NB4 (cell line): ENCODE results near the gene TBXAS1.

ENCODE experiments used
- DNase-seq: peaks from one replicate; pipeline ENCODE4 v3.0.0; 2010; ENCODE audit warnings: low read depth
- H3K4me3 ChIP-seq: one replicate; pipeline ENCODE4 v1.5.1; 2011; ENCODE audit warnings: mild to moderate bottlenecking, low read depth, low read length, moderate library complexity
- MYC ChIP-seq: IDR thresholded peaks from 2 replicates; pipeline ENCODE4 v1.6.1; 2011; ENCODE audit warnings: low read depth, low read length
- POLR2A ChIP-seq: IDR thresholded peaks from 2 replicates; pipeline ENCODE4 v1.6.1; 2011; ENCODE audit warnings: mild to moderate bottlenecking; ENCODE audit not compliant: insufficient read length; ENCODE audit errors: extremely low read depth
- TF ChIP-seq, protein P1 (sequence below): IDR thresholded peaks from 2 replicates; pipeline ENCODE4 v1.6.1; 2011; ENCODE audit warnings: low read depth, low read length
- TF ChIP-seq, protein P2 (sequence below): IDR thresholded peaks from one replicate; pipeline ENCODE4 v1.5.1; 2012; ENCODE audit warnings: low read depth, low read length

TBXAS1 gene

GRCh38 chr7:139906879-139907278 is 77.8 kb downstream of the TBXAS1 start:
- no peak for DNase-seq
- TF ChIP-seq, protein P1, sequence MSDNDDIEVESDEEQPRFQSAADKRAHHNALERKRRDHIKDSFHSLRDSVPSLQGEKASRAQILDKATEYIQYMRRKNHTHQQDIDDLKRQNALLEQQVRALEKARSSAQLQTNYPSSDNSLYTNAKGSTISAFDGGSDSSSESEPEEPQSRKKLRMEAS: no peak
- TF ChIP-seq, protein P2, sequence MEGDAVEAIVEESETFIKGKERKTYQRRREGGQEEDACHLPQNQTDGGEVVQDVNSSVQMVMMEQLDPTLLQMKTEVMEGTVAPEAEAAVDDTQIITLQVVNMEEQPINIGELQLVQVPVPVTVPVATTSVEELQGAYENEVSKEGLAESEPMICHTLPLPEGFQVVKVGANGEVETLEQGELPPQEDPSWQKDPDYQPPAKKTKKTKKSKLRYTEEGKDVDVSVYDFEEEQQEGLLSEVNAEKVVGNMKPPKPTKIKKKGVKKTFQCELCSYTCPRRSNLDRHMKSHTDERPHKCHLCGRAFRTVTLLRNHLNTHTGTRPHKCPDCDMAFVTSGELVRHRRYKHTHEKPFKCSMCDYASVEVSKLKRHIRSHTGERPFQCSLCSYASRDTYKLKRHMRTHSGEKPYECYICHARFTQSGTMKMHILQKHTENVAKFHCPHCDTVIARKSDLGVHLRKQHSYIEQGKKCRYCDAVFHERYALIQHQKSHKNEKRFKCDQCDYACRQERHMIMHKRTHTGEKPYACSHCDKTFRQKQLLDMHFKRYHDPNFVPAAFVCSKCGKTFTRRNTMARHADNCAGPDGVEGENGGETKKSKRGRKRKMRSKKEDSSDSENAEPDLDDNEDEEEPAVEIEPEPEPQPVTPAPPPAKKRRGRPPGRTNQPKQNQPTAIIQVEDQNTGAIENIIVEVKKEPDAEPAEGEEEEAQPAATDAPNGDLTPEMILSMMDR: no peak
- no peak for TF ChIP-seq MYC
- no peak for TF ChIP-seq POLR2A
- no peak overlapping the region for H3K4me3 ChIP-seq

DNA sequence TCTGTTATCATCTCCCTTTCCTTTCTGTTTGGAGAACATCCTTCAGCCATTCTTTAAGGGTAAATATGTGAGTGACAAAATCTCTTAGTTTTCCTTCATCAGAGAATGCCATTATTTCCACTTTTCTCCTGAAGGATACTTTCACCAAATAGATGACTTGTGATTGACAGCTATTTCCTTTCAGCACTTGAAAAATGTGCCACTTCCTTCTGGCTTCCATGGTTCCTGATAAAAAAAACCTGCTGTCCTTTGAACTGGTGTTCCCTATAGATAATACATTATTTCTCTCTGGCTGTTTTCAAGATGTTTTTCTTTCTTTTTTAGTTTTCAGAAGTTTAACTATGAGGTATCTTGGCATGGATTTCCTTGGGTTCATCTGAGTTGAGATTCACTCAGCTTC is 79.7 kb downstream of the TBXAS1 start:
- no peak overlapping the region for H3K4me3 ChIP-seq
- DNase-seq: no peak
- TF ChIP-seq, protein P1: no peak
- TF ChIP-seq POLR2A (no peak), MYC (no peak)
- TF ChIP-seq, protein P2: no peak

DNA sequence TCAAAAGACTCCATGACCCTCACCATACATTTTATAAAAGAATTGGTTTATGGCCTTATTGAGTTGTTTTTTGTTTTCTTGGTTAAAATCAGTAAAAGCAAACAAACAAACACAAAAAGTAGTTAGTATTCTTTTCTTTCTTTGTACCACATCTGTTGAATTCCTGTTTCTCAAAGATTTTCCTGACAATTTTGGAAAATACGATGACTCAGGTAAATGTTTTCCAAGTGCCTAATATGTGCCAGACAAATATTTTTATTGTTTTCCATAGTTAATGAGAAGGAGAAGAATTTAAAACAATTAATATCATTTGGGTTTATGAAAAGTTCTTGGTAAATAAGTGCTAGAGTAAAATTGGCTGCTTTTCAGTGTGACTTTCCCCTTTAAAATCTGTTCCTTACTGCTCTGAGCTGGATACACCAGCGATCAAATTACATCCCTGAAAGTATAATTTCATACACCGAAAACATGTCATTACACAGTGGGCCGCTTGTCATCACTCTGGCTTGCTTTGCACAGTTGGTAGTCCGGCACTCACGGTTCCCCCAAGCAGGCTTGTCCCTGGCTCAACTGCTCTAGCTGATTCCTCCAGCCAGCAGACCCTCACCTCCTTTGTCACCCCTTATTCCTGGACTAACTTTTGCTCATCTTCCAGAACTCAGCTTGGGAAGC is 80.5 kb downstream of the TBXAS1 start:
- TF ChIP-seq, protein P1: no peak
- TF ChIP-seq POLR2A: no peak
- no peak for TF ChIP-seq MYC
- TF ChIP-seq, protein P2: no peak
- no peak for DNase-seq
- no peak overlapping the region for H3K4me3 ChIP-seq

DNA sequence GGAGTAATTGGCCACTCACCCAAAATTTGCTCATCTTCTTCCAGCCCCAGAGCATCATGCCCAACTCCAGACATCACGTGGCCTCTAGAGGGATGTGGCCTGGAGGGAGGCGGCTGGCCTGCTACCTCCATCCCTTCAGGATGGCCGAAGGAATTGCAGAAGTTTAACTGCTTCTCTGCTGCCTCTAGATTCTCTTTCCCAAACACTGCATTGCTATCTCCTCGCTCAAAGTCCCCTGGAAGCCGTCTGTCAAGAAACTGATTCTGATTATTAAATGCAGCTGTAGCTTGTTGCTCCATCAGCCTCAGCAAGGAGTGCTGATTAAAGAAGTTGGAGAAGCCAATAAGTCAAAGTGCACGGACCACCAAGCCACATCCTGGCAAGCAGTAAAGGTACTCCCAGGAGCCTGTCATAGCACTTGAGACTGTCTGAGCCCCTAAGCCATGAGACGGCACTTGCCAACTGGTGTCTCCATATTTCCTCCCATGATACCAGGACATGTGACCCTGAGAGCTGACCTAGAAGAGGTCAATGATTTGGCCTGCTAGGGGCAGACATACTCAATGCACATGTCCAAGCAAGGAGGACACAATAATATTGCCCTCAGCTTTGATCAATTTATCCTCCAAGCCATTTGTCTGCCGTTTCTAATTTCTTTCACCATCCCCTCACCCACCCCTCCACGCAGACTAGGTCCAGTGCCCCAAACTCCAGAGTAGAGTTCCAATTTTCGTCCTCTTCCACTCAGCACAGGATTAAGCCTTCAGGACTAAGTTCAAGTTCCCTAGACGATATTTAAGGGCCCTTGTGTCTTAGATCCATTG is 84.2 kb downstream of the TBXAS1 start:
- no peak overlapping the region for H3K4me3 ChIP-seq
- no peak for DNase-seq
- TF ChIP-seq POLR2A (no peak), MYC (no peak)
- TF ChIP-seq, protein P1: no peak
- TF ChIP-seq, protein P2: no peak

DNA sequence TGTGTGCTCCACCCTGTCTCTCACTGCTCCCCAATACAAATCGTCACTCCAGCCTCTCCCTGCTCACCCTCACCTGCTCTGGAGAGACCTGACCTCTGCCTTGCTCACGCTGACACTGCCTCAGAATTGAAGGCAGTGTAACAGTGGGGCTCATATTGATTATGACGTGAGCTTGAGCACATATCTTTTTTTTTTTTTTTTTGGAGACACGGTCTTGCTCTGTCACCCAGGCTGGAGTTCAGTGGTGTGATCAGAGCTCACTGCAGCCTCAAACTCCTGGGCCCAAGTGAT is 84.7 kb downstream of the TBXAS1 start:
- TF ChIP-seq, protein P1: no peak
- TF ChIP-seq, protein P2: no peak
- TF ChIP-seq MYC (no peak), POLR2A (no peak)
- DNase-seq: no peak
- H3K4me3 ChIP-seq: no peak overlapping the region
